ENCODE results near the gene AGBL2.
"Not testable (repeated sequence)": the region's sequence is repeated elsewhere in the genome, so short reads cannot be mapped to it uniquely, and the experiment has no call there.

The AGBL2 gene

GRCh38 chr11:47688111-47688510 is 27.1 kb downstream of the AGBL2 start:
- no peak for DNase-seq

- not testable (repeated sequence) for DNase-seq
Measured at GRCh38 chr11:47686704-47687103, 28.5 kb downstream of the AGBL2 start.

GRCh38 chr11:47686151-47686550 is 29.0 kb downstream of the AGBL2 start:
- no peak for DNase-seq

GRCh38 chr11:47675851-47676250 is 39.3 kb downstream of the AGBL2 start:
- no peak for DNase-seq

- no peak for DNase-seq
Measured at GRCh38 chr11:47672283-47672730, 42.9 kb downstream of the AGBL2 start.

DNA sequence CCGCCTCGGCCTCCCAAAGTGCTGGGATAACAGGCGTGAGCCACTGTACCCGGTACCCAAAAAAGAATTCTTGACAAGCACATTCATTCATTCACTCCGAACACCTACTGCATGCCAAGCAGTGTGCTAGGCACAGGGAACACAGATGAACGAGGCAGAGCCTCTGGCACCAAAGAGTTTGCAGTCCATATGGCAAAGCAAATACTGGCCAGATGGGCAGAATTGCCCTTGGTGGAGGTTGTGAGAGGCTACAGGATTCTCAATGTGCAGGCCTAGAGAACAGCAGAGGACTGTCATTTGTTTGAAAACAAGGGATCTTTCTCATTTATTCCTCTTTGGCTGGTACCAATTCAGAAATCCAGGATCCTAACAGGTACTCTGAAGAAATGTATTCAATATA is 45.3 kb downstream of the AGBL2 start:
- peak; percentile 50 to 73 for DNase-seq

DNA sequence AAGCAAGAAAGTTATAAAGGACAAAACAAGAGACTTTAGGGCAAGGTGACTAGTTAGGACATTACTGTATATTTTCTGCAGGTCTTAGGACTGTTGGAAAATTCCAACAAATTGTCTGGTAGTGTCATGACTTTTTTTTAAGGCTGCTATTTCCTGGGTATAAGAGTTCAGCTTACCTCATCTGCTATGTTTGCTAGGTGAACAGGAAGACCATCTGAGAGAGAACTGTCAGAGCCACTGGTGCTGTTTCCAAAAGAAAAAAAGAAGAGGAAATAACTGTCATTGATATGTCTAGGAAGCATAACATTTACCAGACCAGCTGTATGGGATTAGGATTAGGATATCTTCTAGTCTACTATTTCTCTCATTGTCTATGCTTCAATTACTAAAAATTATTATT is 46.5 kb downstream of the AGBL2 start:
- no peak for DNase-seq

GRCh38 chr11:47667555-47667954 is 47.6 kb downstream of the AGBL2 start:
- no peak for DNase-seq

DNA sequence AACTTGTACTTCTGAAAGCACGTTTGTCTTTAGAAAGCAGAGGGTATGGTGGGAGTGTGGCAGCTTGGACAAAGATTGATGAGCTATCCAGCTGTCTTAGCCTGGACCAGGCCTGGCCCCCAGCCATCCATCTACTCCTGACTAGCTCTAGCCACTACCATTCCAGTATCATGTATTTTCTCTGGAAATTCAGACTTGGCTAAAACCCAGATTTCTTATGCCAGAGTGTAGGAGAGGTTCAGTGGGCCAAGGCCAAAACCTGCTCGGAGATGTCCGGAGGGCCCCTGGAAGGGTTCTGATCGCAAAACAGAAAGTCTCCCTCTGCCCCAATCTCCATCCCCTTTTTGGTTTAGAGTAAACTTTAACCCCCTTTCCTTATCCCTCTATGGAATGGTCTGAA is 48.0 kb downstream of the AGBL2 start:
- DNase-seq: no peak

- DNase-seq: not testable (repeated sequence)
Measured at GRCh38 chr11:47664936-47665335, 50.2 kb downstream of the AGBL2 start.

GRCh38 chr11:47661245-47661644 is 53.9 kb downstream of the AGBL2 start:
- DNase-seq: no peak

- no peak for DNase-seq
Measured at GRCh38 chr11:47659276-47659675, 55.9 kb downstream of the AGBL2 start.

DNA sequence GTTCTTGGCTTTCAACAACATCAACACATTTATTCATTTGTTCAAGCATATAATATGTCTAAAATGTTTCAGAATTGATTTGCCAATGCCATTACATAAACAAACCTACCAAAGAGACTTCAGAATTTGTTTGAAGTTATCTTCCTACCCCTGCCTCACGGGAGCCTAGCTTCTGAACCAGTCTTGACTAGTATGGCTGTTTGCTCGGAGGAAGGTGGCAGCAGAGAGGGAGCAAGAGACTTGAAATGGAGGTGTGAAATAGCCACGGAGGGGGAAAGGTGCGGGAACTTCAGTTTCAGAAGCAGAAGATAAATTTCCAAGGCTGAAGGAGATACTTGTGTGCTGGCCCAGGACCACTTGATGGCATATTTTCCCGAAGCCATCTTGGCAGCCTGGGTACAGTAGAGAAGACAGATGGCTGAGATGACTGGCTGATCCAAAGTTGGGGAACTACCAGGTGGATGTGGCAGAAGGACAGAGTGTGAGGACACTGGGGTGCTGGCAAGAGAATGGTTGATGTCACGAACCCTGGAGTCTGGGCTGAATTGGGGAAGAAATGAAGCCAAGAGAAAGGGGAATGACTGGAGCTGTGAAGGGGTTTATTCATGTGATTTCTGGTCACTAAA is 58.8 kb downstream of the AGBL2 start:
- DNase-seq: peak; percentile 81 to 97

DNA sequence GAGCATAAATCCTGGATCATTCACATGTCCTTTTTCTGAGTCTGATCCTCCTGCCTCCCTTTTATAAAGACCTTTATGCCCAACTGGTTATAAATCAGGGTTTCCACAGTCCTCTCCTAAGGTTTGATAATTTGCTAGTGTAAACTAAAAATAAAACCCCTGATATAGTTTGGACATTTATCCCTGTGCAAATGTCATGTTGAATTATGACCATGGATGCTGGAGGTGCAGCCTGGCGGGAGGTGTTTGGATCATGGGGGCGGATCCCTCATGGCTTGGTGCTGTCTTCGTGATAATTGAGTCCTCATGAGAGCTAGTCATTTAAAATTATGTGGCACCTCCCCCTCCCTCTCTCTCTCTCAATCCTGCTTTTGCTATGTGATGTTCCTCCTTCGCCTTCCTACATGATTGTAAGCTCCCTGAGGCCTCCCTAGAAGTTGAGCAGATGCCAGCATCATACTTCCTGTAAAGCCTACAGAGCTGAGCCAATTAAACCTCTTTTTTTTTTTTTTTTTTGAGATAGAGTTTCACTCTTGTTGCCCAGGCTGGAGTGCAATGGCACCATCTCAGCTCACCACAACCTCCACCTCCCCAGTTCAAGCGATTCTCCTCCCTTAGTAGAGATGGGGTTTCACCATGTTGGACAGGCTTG is 63.2 kb downstream of the AGBL2 start:
- no peak for DNase-seq

GRCh38 chr11:47649276-47649675 is 65.9 kb downstream of the AGBL2 start:
- DNase-seq: no peak

GRCh38 chr11:47646019-47646418 is 69.2 kb downstream of the AGBL2 start:
- no peak for DNase-seq

DNA sequence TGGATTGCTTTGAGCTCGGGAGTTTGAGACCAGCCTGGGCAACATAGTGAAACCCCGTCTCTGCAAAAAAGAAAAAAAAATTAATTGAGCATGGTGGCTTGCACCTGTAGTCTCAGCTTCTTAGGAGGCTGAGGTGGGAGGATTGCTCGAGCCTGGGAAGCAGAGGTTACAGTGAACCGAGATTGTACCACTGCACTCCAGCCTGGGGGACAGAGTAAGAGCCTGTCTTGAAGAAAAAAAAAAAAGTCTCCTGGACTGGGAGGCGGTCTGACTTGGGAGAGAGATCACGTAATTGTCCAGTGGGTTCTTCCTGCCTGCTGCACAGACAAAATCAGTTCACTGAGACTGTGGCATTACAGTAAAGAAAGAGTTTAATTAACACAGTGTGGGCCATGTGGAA is 69.7 kb downstream of the AGBL2 start:
- DNase-seq: no peak

- peak; percentile 50 to 90 for DNase-seq
Measured at GRCh38 chr11:47642099-47642855, 72.9 kb downstream of the AGBL2 start, which contains the start of gene MTCH2. Gene MTCH2 (minus strand): TSS chr11:47642559. CDS start chr11:47642465, 94 bp downstream.

DNA sequence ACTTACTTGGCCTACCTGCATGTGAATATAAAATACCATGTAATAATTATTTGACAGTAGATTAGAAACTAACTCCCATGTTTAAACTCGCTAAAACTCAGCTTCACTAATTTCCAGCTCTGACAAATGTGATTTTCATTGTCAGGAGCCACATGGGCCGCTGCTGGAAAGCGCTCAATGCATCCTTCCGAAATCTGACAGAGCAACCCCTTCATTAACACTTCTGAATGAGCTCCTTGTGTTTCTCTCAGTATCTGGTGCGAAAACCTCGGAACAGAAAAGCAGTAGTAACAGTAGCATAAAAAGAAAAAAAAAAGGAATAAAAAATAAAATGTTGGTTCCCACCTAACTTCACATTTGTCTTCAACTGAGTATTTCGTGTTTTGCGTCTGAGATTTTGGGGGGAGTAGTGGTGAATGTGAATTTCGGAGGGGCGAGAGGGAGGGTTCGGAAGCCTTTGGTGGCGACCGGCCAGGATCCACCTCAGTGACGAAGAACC is 73.5 kb downstream of the AGBL2 start:
- peak in 1 of 2 experiments; percentile 32 for DNase-seq

- not testable (repeated sequence) for DNase-seq
Measured at GRCh38 chr11:47640506-47640905, 74.7 kb downstream of the AGBL2 start.

- DNase-seq: not testable (repeated sequence)
Measured at GRCh38 chr11:47636331-47636730, 78.8 kb downstream of the AGBL2 start.

- DNase-seq: no peak
Measured at GRCh38 chr11:47631473-47631872, 83.7 kb downstream of the AGBL2 start.

GRCh38 chr11:47628026-47628425 is 87.1 kb downstream of the AGBL2 start:
- no peak for DNase-seq

DNA sequence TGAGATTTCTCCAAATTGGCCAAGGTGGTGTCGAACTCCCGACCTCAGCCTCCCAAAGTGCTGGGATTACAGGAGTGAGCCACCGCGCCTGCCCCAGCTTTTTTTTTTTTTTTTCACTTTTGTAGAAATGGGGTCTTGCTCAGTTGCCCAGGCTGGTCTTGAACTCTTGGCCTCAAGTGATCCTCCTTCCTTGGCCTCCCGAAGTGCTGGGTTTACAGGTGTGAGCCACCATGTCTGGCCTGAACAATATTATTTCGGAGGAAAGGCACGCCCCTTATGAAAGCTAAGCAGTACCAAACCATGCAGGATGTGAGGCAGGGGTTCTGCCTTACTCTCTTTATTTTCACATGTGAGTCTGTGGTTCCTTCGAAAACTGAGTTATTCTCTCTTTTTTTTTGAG is 88.9 kb downstream of the AGBL2 start:
- DNase-seq: no peak

Data from cerebellar nuclear complex (tissue), 1 donor.